Measurements from ENCODE around the gene TAPT1. TPM values are rescaled to one million over a fixed set of nuclear protein-coding genes. Genes with fewer than 3 reads are reported as not detected.

The TAPT1 gene
- total RNA-seq, 1 experiment from 2014 or later = 11.1 TPM

GRCh38 chr4:16207409-16207808 is 18.9 kb downstream of the TAPT1 start:
- Mint-ChIP-seq H3K4me3 (no peak overlapping the region), H3K4me1 (peaks cover 16 to 18% of the 10 kb centered on the region in 2 experiments), H3K27ac (no peak overlapping the region), H3K36me3 (ENCODE audit: insufficient read depth in 1 of 3, low read depth in 3 of 3) (no peaks in the 10 kb centered on the region), H3K27me3 (ENCODE audit: low read depth) (no peaks in the 10 kb centered on the region), H3K9me3 (no peaks in the 10 kb centered on the region)
- H4K91ac ChIP-seq (ENCODE audit: insufficient read length, low read depth, low read length) = no peak overlapping the region
- no CpG with 5 or more reads among the region's 1 CpG for WGBS (ENCODE audit: extremely low coverage, insufficient read length, low lambda C conversion rate)
- no peak overlapping the region for H3K27ac ChIP-seq (ENCODE audit: insufficient read length, low read depth, low read length)
- no peaks in the 10 kb centered on the region for H3K27me3 ChIP-seq (ENCODE audit: insufficient read depth, low read length)
- no peak overlapping the region for H3K9ac ChIP-seq (ENCODE audit: extremely low read depth, insufficient read length, low read length)
- H2BK12ac ChIP-seq (ENCODE audit: insufficient read length, low read depth, low read length) = no peak overlapping the region
- no peak overlapping the region for H3K4me2 ChIP-seq (ENCODE audit: insufficient read depth, insufficient read length, low read length)
- H3K79me1 ChIP-seq (ENCODE audit: insufficient read depth, low read depth, low read length, poor library complexity, severe bottlenecking) = no peaks in the 10 kb centered on the region
- H3K4me1 ChIP-seq (ENCODE audit: insufficient read depth, low read length) = peaks cover 2% of the 10 kb centered on the region; the same call in 1 of the 2 replicates
- H4K5ac ChIP-seq (ENCODE audit: insufficient read length, low read depth, low read length) = no peak overlapping the region
- H3T11ph ChIP-seq (ENCODE audit: low read length) = no peak overlapping the region
- H3K9me3 ChIP-seq (ENCODE audit: control insufficient read depth, low read depth, low read length) = no peaks in the 10 kb centered on the region
- no peak overlapping the region for H2BK120ac ChIP-seq (ENCODE audit: low read depth, low read length, poor library complexity, severe bottlenecking)
- no peaks in the 10 kb centered on the region for H3K23me2 ChIP-seq (ENCODE audit: insufficient read length, low read depth, low read length, poor library complexity, severe bottlenecking)
- no peak overlapping the region for H2BK15ac ChIP-seq (ENCODE audit: low read depth, low read length)
- H2BK20ac ChIP-seq (ENCODE audit: low read depth, low read length, poor library complexity, severe bottlenecking) = no peak overlapping the region
- no peaks in the 10 kb centered on the region for H3K79me2 ChIP-seq (ENCODE audit: insufficient read depth, low read length)
- no peak for TF ChIP-seq CTCF (conservative IDR thresholded peaks at IDR 0.05)
- H4K20me1 ChIP-seq (ENCODE audit: control insufficient read depth, insufficient read depth, insufficient read length) = no peaks in the 10 kb centered on the region
- no peak overlapping the region for H4K8ac ChIP-seq (replicated peaks; ENCODE audit: insufficient read length, low read depth, low read length)
- no peak overlapping the region for H2AK5ac ChIP-seq (ENCODE audit: insufficient read length, low read length)
- H2BK5ac ChIP-seq (ENCODE audit: insufficient read length, low read length) = no peak overlapping the region
- no peak overlapping the region for H3K23ac ChIP-seq (ENCODE audit: insufficient read length, low read depth, low read length)
- H3K18ac ChIP-seq (ENCODE audit: insufficient read length, low read depth, low read length) = no peak overlapping the region
- DNase-seq = no peak
- no peak overlapping the region for H3K14ac ChIP-seq (ENCODE audit: insufficient read depth, low read length)
- no peak overlapping the region for H2AFZ ChIP-seq (ENCODE audit: low read length)
- no peak overlapping the region for H3K56ac ChIP-seq (ENCODE audit: insufficient read length, low read depth, low read length)
- H3K4ac ChIP-seq (ENCODE audit: low read depth, low read length) = no peak overlapping the region
